SIG-M5 (cell line): Measurements from ENCODE around the gene KLF11.
"Not testable (repeated sequence)": the region's sequence is repeated elsewhere in the genome, so short reads cannot be mapped to it uniquely, and the experiment has no call there.

ENCODE experiments used
- DNase-seq: peaks from one replicate; lab custom pipeline; 2025; lab: John Stamatoyannopoulos, UW

KLF11 gene

DNA sequence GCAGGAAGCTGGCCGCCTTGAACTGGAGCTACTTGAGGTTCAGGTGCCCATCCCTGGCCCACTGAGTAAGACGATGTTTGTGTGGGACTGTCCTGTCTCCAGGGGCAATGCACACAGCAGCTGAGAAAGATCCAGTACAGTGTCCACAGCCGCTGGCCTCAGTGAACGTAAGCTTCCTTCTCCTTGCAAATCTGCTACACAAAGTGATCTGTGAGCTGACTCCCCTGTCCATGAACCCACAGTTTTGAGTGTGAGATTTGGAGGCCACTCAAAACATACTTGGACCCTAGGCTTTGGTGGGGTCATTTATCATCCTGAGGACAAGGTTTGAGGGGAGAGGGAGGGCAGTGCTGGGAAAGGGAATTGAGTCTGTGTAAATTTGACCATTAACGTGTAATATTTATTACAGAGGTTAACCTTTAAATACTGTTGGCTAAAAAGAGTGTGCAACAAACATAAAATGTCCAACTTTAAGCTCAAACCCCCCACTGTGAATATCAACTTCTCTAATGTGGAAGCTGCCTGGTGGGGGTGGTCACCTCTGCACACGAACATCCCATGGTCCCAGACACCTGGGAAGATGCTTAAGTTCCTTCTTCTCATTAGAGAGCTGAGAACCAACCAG lies 41.8 kb downstream of the KLF11 start:
- no peak for DNase-seq

DNA sequence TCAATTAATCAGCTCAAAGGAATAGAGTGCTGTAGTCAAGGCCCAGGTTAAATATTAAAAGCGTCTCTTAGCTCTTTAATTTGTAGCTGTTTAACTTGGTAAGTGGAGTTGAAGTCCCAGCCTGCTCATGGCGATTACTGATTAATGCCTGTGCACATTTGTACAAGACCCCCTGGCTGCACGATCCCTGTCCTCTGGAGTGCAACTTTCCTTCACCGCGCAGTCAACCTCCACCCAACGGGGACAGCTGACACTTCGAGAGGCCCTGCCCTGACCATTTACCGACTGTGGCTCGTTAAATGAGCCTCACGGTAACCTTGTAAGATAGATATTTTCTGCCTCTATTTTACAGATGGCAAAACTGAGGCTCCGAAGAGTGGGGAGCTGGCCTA lies 42.3 kb downstream of the KLF11 start:
- no peak for DNase-seq

DNA sequence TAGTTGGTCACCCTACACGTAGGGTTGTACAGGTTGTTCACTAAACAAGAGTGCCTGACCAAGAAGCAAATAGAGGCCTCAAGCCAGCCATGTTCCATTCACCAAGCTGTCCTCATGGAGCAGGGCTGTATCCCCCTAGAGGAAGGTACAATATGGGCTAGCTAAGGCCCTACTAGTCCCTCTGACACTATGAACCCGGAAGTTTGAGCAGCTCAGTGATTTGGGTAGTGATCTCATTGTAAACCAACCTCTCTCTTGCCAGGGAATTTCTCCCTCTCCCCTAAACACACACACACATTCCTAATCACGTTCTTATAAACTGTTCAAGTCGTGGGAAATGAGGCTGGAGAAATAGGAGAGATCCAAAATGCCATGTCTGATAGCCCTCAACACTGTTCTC lies 43.6 kb downstream of the KLF11 start:
- no peak for DNase-seq

DNA sequence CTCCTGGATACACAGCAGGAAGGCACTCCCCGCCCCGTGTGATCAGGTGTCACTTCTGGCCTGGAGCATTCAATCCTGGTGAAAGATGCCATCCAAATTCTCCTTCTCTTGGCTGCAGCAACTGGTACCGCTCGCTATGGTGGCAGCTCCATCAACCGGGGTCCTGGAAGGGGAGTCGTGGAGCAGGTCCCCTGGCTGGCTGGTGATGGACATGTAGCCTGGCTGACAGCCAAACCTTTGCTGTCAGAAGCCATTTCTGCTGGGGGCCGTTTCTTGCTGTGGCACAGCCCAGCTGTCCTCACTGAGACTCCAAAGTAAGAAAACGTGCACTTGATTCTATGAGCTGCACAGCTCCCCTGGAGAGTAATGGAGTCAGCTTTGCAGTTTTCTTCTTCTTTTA lies 44.0 kb downstream of the KLF11 start:
- no peak for DNase-seq

DNA sequence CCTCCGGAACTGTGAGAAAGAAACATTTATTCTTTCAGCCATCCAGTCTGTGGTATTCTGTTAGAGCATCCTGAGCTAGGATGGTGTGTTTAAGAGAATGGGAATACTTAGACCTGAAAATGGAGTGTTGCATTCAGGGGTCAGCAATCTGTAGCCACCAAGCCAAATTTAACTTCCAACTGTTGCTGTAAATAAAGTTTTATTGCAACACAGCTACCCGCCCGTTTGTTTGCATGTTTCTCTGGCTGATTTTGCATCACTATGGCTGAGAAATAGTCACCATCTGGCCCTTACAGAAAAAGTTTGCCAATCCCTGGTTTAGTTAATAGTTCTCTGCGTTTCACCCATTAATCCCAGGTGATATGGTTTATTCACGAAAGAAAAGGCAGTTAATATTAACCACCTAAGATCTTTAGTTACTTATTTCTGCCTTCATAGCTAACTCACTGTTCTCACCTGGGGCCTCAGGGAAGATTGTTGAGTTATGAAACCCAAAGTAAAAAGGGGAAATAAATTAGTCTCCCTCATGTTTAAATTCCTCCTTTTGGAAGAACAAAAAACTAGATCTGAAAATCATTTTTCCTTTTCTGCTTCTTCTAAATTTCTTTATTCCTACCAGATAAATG lies 46.3 kb downstream of the KLF11 start:
- no peak for DNase-seq

DNA sequence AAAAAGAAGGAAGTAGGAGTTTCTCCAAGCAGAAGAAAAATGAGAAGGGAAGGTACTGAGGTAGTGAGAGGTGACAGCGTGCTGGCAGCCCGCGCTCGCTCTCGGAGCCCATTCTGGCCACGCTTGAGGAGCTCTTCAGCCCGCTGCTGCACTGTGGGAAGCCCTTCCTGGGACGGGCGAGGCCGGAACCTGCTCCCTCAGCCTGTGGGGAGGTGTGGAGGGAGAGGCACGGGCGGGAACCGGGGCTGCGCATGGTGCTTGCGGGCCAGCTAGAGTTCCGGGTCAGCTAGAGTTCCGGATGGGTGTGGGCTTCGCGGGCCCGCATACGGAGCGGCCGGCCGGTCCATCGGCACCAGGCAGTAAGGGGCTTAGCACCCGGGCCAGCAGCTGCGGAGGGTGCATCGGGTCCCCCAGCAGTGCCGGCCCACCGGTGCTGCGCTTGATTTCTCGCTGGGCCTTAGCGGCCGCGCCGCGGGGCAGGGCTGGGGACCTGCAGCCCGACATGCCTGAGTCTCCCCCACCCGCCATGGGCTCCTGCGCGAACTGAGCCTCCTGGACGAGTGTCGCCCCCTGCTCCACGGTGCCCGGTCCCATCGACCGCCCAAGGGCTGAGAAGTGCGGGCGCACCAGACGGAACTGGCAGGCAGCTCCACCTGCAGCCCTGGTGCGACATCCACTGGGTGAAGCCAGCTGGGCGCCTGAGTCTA lies 48.0 kb downstream of the KLF11 start:
- DNase-seq = no peak

DNA sequence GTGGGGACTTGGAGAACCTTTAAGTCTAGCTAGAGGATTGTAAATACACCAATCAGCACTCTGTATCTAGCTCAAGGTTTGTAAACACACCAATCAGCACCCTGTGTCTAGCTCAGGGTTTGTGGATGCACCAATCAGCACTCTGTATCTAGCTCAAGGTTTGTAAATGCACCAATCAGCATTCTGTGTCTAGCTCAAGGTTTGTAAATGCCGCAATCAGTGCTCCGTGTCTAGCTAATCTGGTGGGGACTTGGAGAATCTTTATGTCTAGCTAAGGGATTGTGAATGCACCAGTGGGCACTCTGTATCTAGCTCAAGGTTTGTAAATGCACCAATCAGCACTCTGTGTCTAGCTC lies 48.5 kb downstream of the KLF11 start:
- DNase-seq = not testable (repeated sequence)

DNA sequence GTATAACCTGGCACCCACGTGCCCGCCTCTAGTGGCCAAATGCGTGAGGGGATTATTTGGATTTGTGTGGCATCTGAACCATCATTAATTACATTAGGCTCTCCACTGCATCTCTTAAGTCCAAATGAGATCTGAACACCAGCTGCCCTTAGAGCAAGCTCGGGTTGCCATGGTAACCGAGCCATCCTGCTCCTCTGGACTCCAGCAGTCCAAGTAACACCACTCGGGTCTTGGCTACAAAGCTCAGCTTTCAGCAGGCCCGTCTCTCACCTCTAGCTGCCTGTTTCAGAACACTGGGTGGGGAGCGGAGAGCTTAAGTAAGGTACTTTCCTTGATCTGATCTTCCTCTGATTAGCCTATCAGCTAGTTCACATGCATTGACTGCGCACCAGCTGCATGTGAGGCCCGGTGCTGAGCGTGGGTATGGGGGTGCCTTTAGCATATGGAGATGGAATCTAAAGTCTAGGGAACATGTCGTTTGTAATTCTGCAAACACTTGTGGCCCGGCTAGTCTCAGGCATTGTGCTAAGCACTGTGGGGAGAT lies 51.0 kb downstream of the KLF11 start:
- DNase-seq = no peak

DNA sequence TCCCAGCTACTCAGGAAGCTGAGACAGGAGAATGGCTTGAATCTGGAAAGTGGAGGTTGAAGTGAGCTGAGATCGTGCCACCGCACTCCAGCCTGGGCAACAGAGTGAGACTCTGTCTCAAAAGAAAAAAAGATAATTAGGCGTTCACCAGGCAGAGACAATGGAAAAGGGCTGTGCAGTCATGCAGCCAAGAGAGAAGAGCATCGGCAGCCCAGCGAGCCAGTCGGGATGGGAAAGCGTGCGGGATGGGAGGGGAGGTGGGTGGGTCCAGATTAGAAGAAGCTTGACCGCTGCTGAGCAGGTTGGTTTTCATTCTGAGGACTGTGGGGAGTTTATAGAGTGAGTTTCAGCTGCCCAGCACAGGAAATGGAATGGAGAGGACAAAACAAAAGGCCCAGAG lies 51.8 kb downstream of the KLF11 start:
- DNase-seq = no peak

DNA sequence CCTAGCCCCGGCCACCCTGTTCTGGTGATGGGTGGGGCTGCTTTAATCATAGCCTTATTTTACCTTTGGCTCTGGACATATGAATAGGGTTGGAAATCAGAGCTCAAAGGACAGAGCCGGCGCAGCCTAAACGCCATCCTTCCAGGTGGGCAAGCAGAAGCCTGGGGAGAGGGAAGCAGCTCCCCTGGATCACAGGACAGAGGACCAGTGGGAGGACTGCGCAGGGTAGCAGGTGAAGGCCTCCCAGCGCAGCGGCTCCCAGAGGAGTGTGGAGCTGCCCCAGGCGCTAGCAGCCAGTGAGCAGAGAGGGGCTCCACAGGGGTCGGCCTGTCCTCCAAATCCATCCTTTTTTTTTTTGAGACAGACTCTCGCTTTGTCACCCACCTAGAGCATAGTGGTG lies 53.3 kb downstream of the KLF11 start:
- DNase-seq = no peak

DNA sequence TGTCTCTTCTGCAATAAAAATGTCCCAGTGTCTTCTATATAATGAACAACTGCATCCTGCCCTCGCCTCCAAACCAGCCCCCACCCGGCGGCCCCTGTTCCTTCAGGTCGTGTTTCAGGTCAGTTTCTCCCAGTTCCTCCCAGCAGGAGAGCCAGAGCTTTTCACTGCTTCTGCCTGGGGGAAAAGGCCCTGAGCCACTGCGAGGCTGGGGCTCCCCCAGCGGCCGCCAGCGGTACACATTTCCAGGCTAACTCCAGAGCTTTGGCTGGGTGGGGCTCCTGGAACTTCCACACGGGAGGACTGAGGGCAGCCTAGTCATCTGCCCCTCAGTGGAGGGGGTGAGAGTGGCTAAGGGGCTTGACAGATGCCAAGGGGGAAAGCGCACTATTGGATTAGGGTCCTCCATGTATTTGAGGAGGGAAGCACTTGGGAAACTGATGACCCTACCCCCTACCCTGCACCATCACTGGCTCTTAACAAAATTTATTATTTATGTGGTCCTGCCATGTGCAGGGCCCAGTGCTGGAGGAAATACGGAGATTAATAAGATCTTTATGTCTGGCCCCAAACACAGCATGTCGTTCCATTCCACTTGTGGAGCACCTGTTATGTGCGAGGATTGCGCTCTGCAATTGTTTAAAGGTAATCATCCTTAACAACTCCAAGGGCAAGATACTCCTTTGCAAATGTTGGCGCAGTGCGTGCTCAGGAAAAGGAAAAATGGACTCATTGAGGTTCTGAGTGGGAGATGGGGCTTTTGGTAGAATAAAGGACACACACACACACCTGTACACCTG lies 54.2 kb downstream of the KLF11 start:
- no peak for DNase-seq

DNA sequence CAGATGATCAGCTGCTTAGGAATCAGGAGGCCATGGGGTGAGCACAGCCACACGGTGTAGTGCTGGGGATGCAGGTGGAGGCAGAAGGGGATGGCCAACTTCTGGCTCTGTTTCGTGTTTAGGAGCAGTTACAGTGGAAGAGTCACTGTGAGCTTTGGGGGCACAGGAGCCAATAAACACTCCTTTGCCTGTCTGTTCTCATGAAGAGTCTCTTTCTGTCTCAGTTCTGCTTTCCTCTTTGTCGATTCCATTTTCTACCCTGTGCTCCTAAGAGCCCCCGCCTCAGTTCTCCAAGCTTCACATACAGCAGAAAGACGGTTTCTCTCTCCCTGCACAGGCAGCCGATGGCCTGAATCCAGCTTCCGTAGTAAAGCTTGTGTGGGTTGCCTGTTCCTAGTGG lies 58.1 kb downstream of the KLF11 start:
- no peak for DNase-seq

DNA sequence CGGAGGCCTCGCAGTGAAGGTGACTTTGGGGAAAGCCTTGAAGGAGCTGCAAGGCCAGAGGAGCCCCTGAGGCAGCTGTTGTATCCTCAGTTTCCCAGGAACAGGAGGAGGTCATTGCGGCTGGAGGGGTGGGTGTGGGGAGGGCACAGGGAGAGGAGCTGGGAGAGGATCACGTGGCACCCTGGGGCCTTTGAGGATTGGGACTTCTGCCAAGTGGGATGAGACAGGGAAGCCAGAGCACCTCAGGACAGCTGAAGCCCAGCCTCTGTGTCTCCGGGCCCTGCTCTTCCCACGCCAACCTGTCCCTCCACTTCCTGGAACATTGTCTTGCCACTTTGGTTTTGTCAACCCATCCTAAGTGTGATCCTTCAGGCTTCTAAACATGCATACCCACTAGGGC lies 59.8 kb downstream of the KLF11 start:
- DNase-seq = no peak
